Mesendoderm (in vitro differentiated cells): Measurements from ENCODE around the gene RNASE7.
A peak's percentile ranks its signal among the peaks of the same experiment; 100 is the strongest.

Source experiments
- DNase-seq: peaks from one replicate; pipeline ENCODE4 v3.0.0; 2013
- H2AK5ac ChIP-seq: 2 replicates; pipeline ENCODE4 v1.6.1; 2013; ENCODE audit warnings: low read length, inconsistent platforms
- H2BK120ac ChIP-seq: 2 replicates; pipeline ENCODE4 v1.6.1; 2013; ENCODE audit warnings: low read depth, mild to moderate bottlenecking, low read length, moderate library complexity, mixed read lengths
- H2BK15ac ChIP-seq: replicated peaks from 2 replicates; pipeline ENCODE4 v1.6.1; 2013; ENCODE audit warnings: low read depth, mild to moderate bottlenecking, moderate library complexity
- H2BK5ac ChIP-seq: 2 replicates; pipeline ENCODE4 v1.6.1; 2013; ENCODE audit warnings: low read length, inconsistent platforms
- H3K18ac ChIP-seq: 2 replicates; pipeline ENCODE4 v1.6.1; 2013; ENCODE audit warnings: mild to moderate bottlenecking, low read length, mixed read lengths
- H3K23ac ChIP-seq: one replicate; pipeline ENCODE4 v1.6.1; 2013; ENCODE audit warnings: low read length
- H3K27ac ChIP-seq: 2 replicates; pipeline ENCODE4 v1.5.1; 2013; ENCODE audit warnings: low read depth, mild to moderate bottlenecking, inconsistent platforms, low read length, moderate library complexity
- H3K27me3 ChIP-seq: 2 replicates; pipeline ENCODE4 v1.6.1; 2013; ENCODE audit warnings: low read length, control low read depth, mild to moderate bottlenecking, inconsistent platforms; ENCODE audit not compliant: insufficient read depth, poor library complexity
- H3K36me3 ChIP-seq: 2 replicates; pipeline ENCODE4 v1.6.1; 2013; ENCODE audit warnings: low read length, inconsistent platforms; ENCODE audit not compliant: control insufficient read depth, insufficient read depth
- H3K4ac ChIP-seq: one replicate; pipeline ENCODE4 v1.6.1; 2013; ENCODE audit warnings: low read depth, mild to moderate bottlenecking, low read length, moderate library complexity
- H3K4me1 ChIP-seq: 2 replicates; pipeline ENCODE4 v1.6.1; 2013; ENCODE audit warnings: low read depth, low read length, inconsistent platforms; ENCODE audit not compliant: control insufficient read depth
- H3K4me2 ChIP-seq: 2 replicates; pipeline ENCODE4 v1.6.1; 2013; ENCODE audit warnings: low read length
- H3K4me3 ChIP-seq: 2 replicates; pipeline ENCODE4 v1.5.1; 2013; ENCODE audit warnings: mild to moderate bottlenecking, low read length
- H3K56ac ChIP-seq: one replicate; pipeline ENCODE4 v1.6.1; 2013; ENCODE audit warnings: low read length
- H3K79me1 ChIP-seq: 2 replicates; pipeline ENCODE4 v1.6.1; 2013; ENCODE audit warnings: low read length, inconsistent platforms
- H3K79me2 ChIP-seq: 2 replicates; pipeline ENCODE4 v1.6.1; 2013; ENCODE audit warnings: mild to moderate bottlenecking, low read length; ENCODE audit not compliant: control insufficient read depth, insufficient read depth
- H3K9ac ChIP-seq: 2 replicates; pipeline ENCODE4 v1.6.1; 2013; ENCODE audit warnings: low read length, inconsistent platforms
- H4K5ac ChIP-seq: one replicate; pipeline ENCODE4 v1.6.1; 2013; ENCODE audit warnings: low read length
- H4K8ac ChIP-seq: one replicate; pipeline ENCODE4 v1.6.1; 2013; ENCODE audit warnings: low read depth, mild to moderate bottlenecking, control low read depth, low read length, moderate library complexity
- WGBS: extraction: QIAGEN DNeasy Blood & Tissue Kit; methylation state at CpG from one replicate; pipeline ENCODE4 v1.1.7; 2013; ENCODE audit warnings: low lambda C conversion rate, missing lambda C conversion rate; ENCODE audit not compliant: insufficient coverage; ENCODE audit errors: extremely low coverage; 5-methylcytosine and 5-hydroxymethylcytosine counted together

The RNASE7 gene

GRCh38 chr14:21072781-21073339, 30.7 kb downstream of the RNASE7 start:
- Histone ChIP-seq H3K4me2 (no peak overlapping the region), H3K23ac (no peak overlapping the region), H4K5ac (no peak overlapping the region), H3K27ac (no peak overlapping the region), H3K4ac (no peak overlapping the region), H3K9ac (no peak overlapping the region), H3K18ac (no peak overlapping the region), H3K4me1 (peaks cover 5% of the 10 kb centered on the region), H2AK5ac (no peak overlapping the region), H3K27me3 (no peaks in the 10 kb centered on the region), H3K36me3 (peaks cover 13% of the 10 kb centered on the region), H2BK120ac (no peak overlapping the region), H4K8ac (no peak overlapping the region), H2BK15ac (no peak overlapping the region), H3K79me2 (peaks cover 3% of the 10 kb centered on the region), H3K4me3 (no peak overlapping the region), H2BK5ac (no peak overlapping the region), H3K79me1 (peaks cover 8% of the 10 kb centered on the region), H3K56ac (peak overlapping the region; percentile 99)
- WGBS, result no CpG with 5 or more reads among the region's 9 CpGs
- DNase-seq, result no peak

- no peak overlapping the region for H3K4me3 ChIP-seq
- peaks cover 17% of the 10 kb centered on the region for H3K36me3 ChIP-seq
- H3K27ac ChIP-seq, result no peak overlapping the region
- no peak overlapping the region for H2BK5ac ChIP-seq
- H3K27me3 ChIP-seq, result no peaks in the 10 kb centered on the region
- peaks cover 8% of the 10 kb centered on the region for H3K79me1 ChIP-seq
- H3K4me2 ChIP-seq, result no peak overlapping the region
- no peak overlapping the region for H4K8ac ChIP-seq
- no peak overlapping the region for H3K56ac ChIP-seq
- H2BK120ac ChIP-seq, result no peak overlapping the region
- DNase-seq, result no peak
- H3K23ac ChIP-seq, result no peak overlapping the region
- H3K4ac ChIP-seq, result no peak overlapping the region
- no peak overlapping the region for H2BK15ac ChIP-seq
- no CpG with 5 or more reads among the region's 9 CpGs for WGBS
- H2AK5ac ChIP-seq, result no peak overlapping the region
- no peak overlapping the region for H3K18ac ChIP-seq
- peaks cover 3% of the 10 kb centered on the region for H3K79me2 ChIP-seq
- H3K4me1 ChIP-seq, result peaks cover 4% of the 10 kb centered on the region
- H4K5ac ChIP-seq, result no peak overlapping the region
- H3K9ac ChIP-seq, result no peak overlapping the region
Observed at GRCh38 chr14:21073921-21074320, 31.8 kb downstream of the RNASE7 start.

- no peak overlapping the region for H3K23ac ChIP-seq
- no peak overlapping the region for H2BK120ac ChIP-seq
- no CpG with 5 or more reads among the region's 26 CpGs for WGBS
- no peak overlapping the region for H3K18ac ChIP-seq
- H3K27me3 ChIP-seq, result no peaks in the 10 kb centered on the region
- H4K8ac ChIP-seq, result no peak overlapping the region
- no peak for DNase-seq
- peaks cover 3% of the 10 kb centered on the region for H3K79me2 ChIP-seq
- no peak overlapping the region for H3K56ac ChIP-seq
- no peak overlapping the region for H3K4me2 ChIP-seq
- H3K79me1 ChIP-seq, result peaks cover 8% of the 10 kb centered on the region
- no peak overlapping the region for H4K5ac ChIP-seq
- no peak overlapping the region for H2BK15ac ChIP-seq
- H3K9ac ChIP-seq, result no peak overlapping the region
- peaks cover 20% of the 10 kb centered on the region for H3K36me3 ChIP-seq
- H2AK5ac ChIP-seq, result no peak overlapping the region
- no peak overlapping the region for H3K4ac ChIP-seq
- no peak overlapping the region for H2BK5ac ChIP-seq
- H3K4me3 ChIP-seq, result no peak overlapping the region
- no peak overlapping the region for H3K27ac ChIP-seq
- peaks cover 4% of the 10 kb centered on the region for H3K4me1 ChIP-seq
Observed at GRCh38 chr14:21074398-21075272, 32.5 kb downstream of the RNASE7 start.

- Histone ChIP-seq H2BK15ac (no peak overlapping the region), H2BK120ac (no peak overlapping the region), H3K4me1 (peaks cover 4% of the 10 kb centered on the region), H3K4me3 (no peak overlapping the region), H4K8ac (no peak overlapping the region), H2BK5ac (no peak overlapping the region), H3K23ac (no peak overlapping the region), H3K27ac (no peak overlapping the region), H3K4me2 (no peak overlapping the region), H3K18ac (no peak overlapping the region), H3K4ac (no peak overlapping the region), H3K27me3 (no peaks in the 10 kb centered on the region), H3K79me2 (peaks cover 3% of the 10 kb centered on the region), H4K5ac (no peak overlapping the region), H3K56ac (no peak overlapping the region), H3K9ac (no peak overlapping the region), H3K79me1 (peaks cover 8% of the 10 kb centered on the region), H2AK5ac (no peak overlapping the region), H3K36me3 (peaks cover 23% of the 10 kb centered on the region)
- no CpG with 5 or more reads among the region's 9 CpGs for WGBS
- DNase-seq, result no peak
Observed at GRCh38 chr14:21075719-21076437, 33.7 kb downstream of the RNASE7 start.

- DNase-seq, result no peak
Observed at GRCh38 chr14:21077672-21078071, 35.5 kb downstream of the RNASE7 start.

More at GRCh38 chr14:21077672-21078071, 35.5 kb downstream of the RNASE7 start:
- no peaks in the 10 kb centered on the region for H3K27me3 ChIP-seq
- H3K79me1 ChIP-seq, result peaks cover 5% of the 10 kb centered on the region
- H3K36me3 ChIP-seq, result peaks cover 30% of the 10 kb centered on the region
- H2BK120ac ChIP-seq, result no peak overlapping the region
- H2BK5ac ChIP-seq, result no peak overlapping the region
- no peak overlapping the region for H3K56ac ChIP-seq
- no peak overlapping the region for H3K4ac ChIP-seq
- peaks cover 1% of the 10 kb centered on the region for H3K79me2 ChIP-seq
- no CpG with 5 or more reads among the region's 2 CpGs for WGBS
- no peak overlapping the region for H3K23ac ChIP-seq
- H3K9ac ChIP-seq, result no peak overlapping the region
- no peaks in the 10 kb centered on the region for H3K4me1 ChIP-seq
- no peak overlapping the region for H3K4me2 ChIP-seq
- no peak overlapping the region for H3K27ac ChIP-seq
- H4K5ac ChIP-seq, result no peak overlapping the region
- H3K4me3 ChIP-seq, result no peak overlapping the region
- no peak overlapping the region for H4K8ac ChIP-seq
- H3K18ac ChIP-seq, result no peak overlapping the region
- H2BK15ac ChIP-seq, result no peak overlapping the region
- no peak overlapping the region for H2AK5ac ChIP-seq
